ENCODE data around the gene CSK. TPM values are rescaled to one million over a fixed set of nuclear protein-coding genes. Genes with fewer than 3 reads are reported as not detected.

The CSK gene
- total and polyA plus RNA-seq, 4 donors = 6.9 to 41.7 (median 24.1) TPM

- peak; percentile 62 for DNase-seq (ENCODE audit: low spot score)
- Histone ChIP-seq H3K9ac (ENCODE audit: low read depth in 1 of 2, low read length in 2 of 2) (no peak overlapping the region), H3K4me1 (ENCODE audit: control insufficient read depth in 4 of 4, insufficient read depth in 4 of 4, low read length in 3 of 4) (no peaks in the 10 kb centered on the region), H3K9me3 (ENCODE audit: control insufficient read depth in 4 of 4, low read length in 3 of 4) (no peaks in the 10 kb centered on the region), H3K27me3 (ENCODE audit: control insufficient read depth in 4 of 4, insufficient read depth in 4 of 4, low read length in 3 of 4) (no peaks in the 10 kb centered on the region), H3K27ac (ENCODE audit: low read depth in 1 of 2, low read length in 2 of 2) (no peak overlapping the region), H3K4me3 (ENCODE audit: low read depth in 1 of 3, low read length in 3 of 3) (no peak overlapping the region), H3K36me3 (ENCODE audit: control insufficient read depth in 4 of 4, insufficient read depth in 3 of 4, low read depth in 1 of 4, low read length in 3 of 4) (peaks cover 2 to 15% (median 8%) of the 10 kb centered on the region in 4 donors)
- whole genome bisulfite sequencing = 52% methylated on average over 5 of the region's 5 CpGs
- no peak for TF ChIP-seq TAF1 (conservative IDR thresholded peaks at IDR 0.05)
- peak; percentile 70 for TF ChIP-seq CTCF (IDR thresholded peaks at IDR 0.05; ENCODE audit: low read depth, low read length, missing input control)
- TF ChIP-seq RAD21 (IDR thresholded peaks at IDR 0.05) = peak; percentile 75 to 82
Measured at GRCh38 chr15:74835312-74835823, 53.5 kb downstream of the CSK start.

- Histone ChIP-seq H3K9me3 (ENCODE audit: control insufficient read depth in 4 of 4, low read length in 3 of 4) (no peaks in the 10 kb centered on the region), H3K4me3 (ENCODE audit: low read depth in 1 of 3, low read length in 3 of 3) (no peak overlapping the region), H3K4me1 (ENCODE audit: control insufficient read depth in 4 of 4, insufficient read depth in 4 of 4, low read length in 3 of 4) (peaks cover 0 to 2% (median 0%) of the 10 kb centered on the region in 4 donors), H3K36me3 (ENCODE audit: control insufficient read depth in 4 of 4, insufficient read depth in 3 of 4, low read depth in 1 of 4, low read length in 3 of 4) (peaks cover 2 to 15% (median 8%) of the 10 kb centered on the region in 4 donors), H3K27ac (ENCODE audit: low read depth in 1 of 2, low read length in 2 of 2) (no peak overlapping the region), H3K9ac (ENCODE audit: low read depth in 1 of 2, low read length in 2 of 2) (no peak overlapping the region), H3K27me3 (ENCODE audit: control insufficient read depth in 4 of 4, insufficient read depth in 4 of 4, low read length in 3 of 4) (no peaks in the 10 kb centered on the region)
- no peak for TF ChIP-seq REST (IDR thresholded peaks at IDR 0.05)
- no peak for TF ChIP-seq ATF3 (IDR thresholded peaks at IDR 0.05)
- TF ChIP-seq MAX (IDR thresholded peaks at IDR 0.05) = no peak
- TF ChIP-seq TAF1 (conservative IDR thresholded peaks at IDR 0.05) = no peak
- TF ChIP-seq FOXA1 (IDR thresholded peaks at IDR 0.05) = no peak
- TF ChIP-seq ZBTB33 (IDR thresholded peaks at IDR 0.05) = no peak
- TF ChIP-seq EGR1 (IDR thresholded peaks at IDR 0.05; ENCODE audit: low read depth in 2 of 2) = no peak
- no peak for TF ChIP-seq RAD21 (IDR thresholded peaks at IDR 0.05)
- no peak for TF ChIP-seq SP1 (IDR thresholded peaks at IDR 0.05)
- TF ChIP-seq GABPA (IDR thresholded peaks at IDR 0.05 in 1 of 2, conservative IDR thresholded peaks at IDR 0.05 in 1 of 2) = no peak
- no peak for TF ChIP-seq JUND (IDR thresholded peaks at IDR 0.05)
- TF ChIP-seq HNF4G (IDR thresholded peaks at IDR 0.05) = no peak
- no peak for TF ChIP-seq YY1 (IDR thresholded peaks at IDR 0.05)
- no peak for TF ChIP-seq HNF4A (conservative IDR thresholded peaks at IDR 0.05)
- no peak for TF ChIP-seq RXRA (IDR thresholded peaks at IDR 0.05)
- no peak for TF ChIP-seq CTCF (IDR thresholded peaks at IDR 0.05; ENCODE audit: low read depth, low read length, missing input control)
- no peak for TF ChIP-seq NR2F2 (IDR thresholded peaks at IDR 0.05)
- TF ChIP-seq FOXA2 (IDR thresholded peaks at IDR 0.05) = no peak
- DNase-seq (ENCODE audit: low spot score) = no peak
- WGBS = 95% methylated on average over 7 of the region's 7 CpGs
Measured at GRCh38 chr15:74836846-74837245, 55.0 kb downstream of the CSK start.
